Measurements from ENCODE around the gene DHX8.
"Not testable (repeated sequence)": the region's sequence is repeated elsewhere in the genome, so short reads cannot be mapped to it uniquely, and the experiment has no call there.

DNA sequence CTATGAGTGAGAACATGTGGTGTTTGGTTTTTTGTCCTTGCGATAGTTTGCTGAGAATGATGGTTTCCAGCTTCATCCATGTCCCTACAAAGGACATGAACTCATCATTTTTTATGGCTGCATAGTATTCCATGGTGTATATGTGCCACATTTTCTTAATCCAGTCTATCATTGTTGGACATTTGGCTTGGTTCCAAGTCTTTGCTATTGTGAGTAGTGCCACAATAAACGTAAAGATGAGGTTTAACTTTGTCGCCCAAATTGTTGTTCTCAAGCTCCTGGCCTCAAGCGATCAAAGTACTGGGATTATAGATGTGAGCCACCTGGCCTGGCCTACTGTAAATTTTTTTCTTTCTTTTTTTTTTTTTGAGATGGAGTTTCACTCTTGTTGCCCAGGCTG is 21.2 kb upstream of the DHX8 start:
- not testable (repeated sequence) for TF ChIP-seq CTCF (IDR thresholded peaks at IDR 0.05); ZFX (IDR thresholded peaks at IDR 0.05; ENCODE audit: borderline replicate concordance)

Data from 22Rv1 (cell line).